ENCODE measurements around the gene MRGPRF.

The MRGPRF gene

GRCh38 chr11:69041516-69041915 lies 28.5 kb upstream of the MRGPRF start:
- H3K4me1 Mint-ChIP-seq (ENCODE audit: low read depth), result peaks cover 38% of the 10 kb centered on the region
- no peaks in the 10 kb centered on the region for H3K36me3 Mint-ChIP-seq (ENCODE audit: low read depth)
- H3K27me3 Mint-ChIP-seq, result no peaks in the 10 kb centered on the region
- H3K27ac Mint-ChIP-seq, result no peak overlapping the region
- intact Hi-C loops (cut with micrococcal nuclease), result no loop called here
- no peak overlapping the region for H3K4me3 Mint-ChIP-seq
- H3K9me3 Mint-ChIP-seq, result no peaks in the 10 kb centered on the region

GRCh38 chr11:69040581-69041260 lies 27.7 kb upstream of the MRGPRF start:
- H3K27ac Mint-ChIP-seq, result peak overlapping the region; percentile 39
- intact Hi-C loops (cut with micrococcal nuclease), result no loop called here
- no peaks in the 10 kb centered on the region for H3K36me3 Mint-ChIP-seq (ENCODE audit: low read depth)
- H3K4me3 Mint-ChIP-seq, result no peak overlapping the region
- no peaks in the 10 kb centered on the region for H3K9me3 Mint-ChIP-seq
- no peaks in the 10 kb centered on the region for H3K27me3 Mint-ChIP-seq
- H3K4me1 Mint-ChIP-seq (ENCODE audit: low read depth), result peaks cover 38% of the 10 kb centered on the region

DNA sequence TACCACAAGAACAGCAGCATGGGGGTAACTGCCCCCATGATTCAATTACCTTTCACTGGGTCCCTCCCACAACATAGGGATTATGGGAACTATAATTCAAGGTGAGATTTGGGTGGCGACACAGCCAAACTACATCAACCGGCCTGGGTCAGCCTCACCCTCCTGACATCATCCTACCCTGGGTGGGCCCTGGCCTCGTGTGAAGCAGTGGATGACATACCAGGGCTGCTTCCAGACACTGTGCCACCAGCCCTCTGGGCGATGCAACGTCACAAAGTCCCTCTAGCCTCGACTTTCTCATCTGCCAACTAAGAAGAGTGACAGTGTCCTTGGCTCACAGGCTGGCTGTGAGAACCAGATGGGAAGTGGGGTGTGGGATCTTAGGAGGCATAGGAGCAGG lies 27.0 kb upstream of the MRGPRF start:
- intact Hi-C loops (cut with micrococcal nuclease), result no loop called here
- no peaks in the 10 kb centered on the region for H3K36me3 Mint-ChIP-seq (ENCODE audit: low read depth)
- H3K9me3 Mint-ChIP-seq, result no peaks in the 10 kb centered on the region
- no peak overlapping the region for H3K27ac Mint-ChIP-seq
- peaks cover 35% of the 10 kb centered on the region for H3K4me1 Mint-ChIP-seq (ENCODE audit: low read depth)
- H3K27me3 Mint-ChIP-seq, result no peaks in the 10 kb centered on the region
- no peak overlapping the region for H3K4me3 Mint-ChIP-seq

- intact Hi-C loops (cut with micrococcal nuclease), result no loop called here
- Mint-ChIP-seq H3K27me3 (no peaks in the 10 kb centered on the region), H3K27ac (no peak overlapping the region), H3K9me3 (no peaks in the 10 kb centered on the region), H3K4me3 (no peak overlapping the region), H3K36me3 (ENCODE audit: low read depth) (no peaks in the 10 kb centered on the region), H3K4me1 (ENCODE audit: low read depth) (peaks cover 30% of the 10 kb centered on the region)
These were observed 26.5 kb upstream of the MRGPRF start for GRCh38 chr11:69039501-69039900.

- Mint-ChIP-seq H3K4me3 (no peak overlapping the region), H3K27me3 (no peaks in the 10 kb centered on the region), H3K9me3 (no peaks in the 10 kb centered on the region), H3K4me1 (ENCODE audit: low read depth) (peaks cover 23% of the 10 kb centered on the region), H3K36me3 (ENCODE audit: low read depth) (no peaks in the 10 kb centered on the region), H3K27ac (no peak overlapping the region)
- intact Hi-C loops (cut with micrococcal nuclease), result no loop called here
These were observed 24.5 kb upstream of the MRGPRF start for GRCh38 chr11:69037544-69037943.

- Mint-ChIP-seq H3K27ac (no peak overlapping the region), H3K9me3 (no peaks in the 10 kb centered on the region), H3K36me3 (ENCODE audit: low read depth) (no peaks in the 10 kb centered on the region), H3K4me1 (ENCODE audit: low read depth) (peaks cover 26% of the 10 kb centered on the region), H3K4me3 (no peak overlapping the region), H3K27me3 (no peaks in the 10 kb centered on the region)
- intact Hi-C loops (cut with micrococcal nuclease), result no loop called here
These were observed 24.0 kb upstream of the MRGPRF start for GRCh38 chr11:69037074-69037473.

DNA sequence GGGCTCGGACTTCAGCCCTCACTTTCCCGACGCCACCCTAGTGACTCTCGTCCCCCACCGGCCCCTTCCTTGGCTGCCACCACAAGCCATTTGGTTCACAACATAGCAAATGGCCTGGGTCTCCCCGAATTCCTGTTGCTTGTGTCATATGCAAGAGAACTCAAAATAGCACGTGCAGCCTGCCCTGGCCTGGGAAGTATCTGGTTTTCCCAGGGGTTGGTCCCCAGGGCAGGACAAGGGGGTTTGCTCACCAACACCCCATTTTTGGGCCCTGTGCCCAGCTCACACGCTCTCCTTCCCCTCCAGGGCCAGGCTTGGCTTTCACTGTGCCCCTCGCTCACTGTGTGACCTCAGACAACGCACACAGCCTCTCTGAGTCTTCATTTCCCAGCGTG lies 22.9 kb upstream of the MRGPRF start:
- H3K4me1 Mint-ChIP-seq (ENCODE audit: low read depth), result peaks cover 31% of the 10 kb centered on the region
- H3K4me3 Mint-ChIP-seq, result no peak overlapping the region
- intact Hi-C loops (cut with micrococcal nuclease), result no loop called here
- H3K27ac Mint-ChIP-seq, result no peak overlapping the region
- no peaks in the 10 kb centered on the region for H3K9me3 Mint-ChIP-seq
- H3K36me3 Mint-ChIP-seq (ENCODE audit: low read depth), result no peaks in the 10 kb centered on the region
- H3K27me3 Mint-ChIP-seq, result no peaks in the 10 kb centered on the region

DNA sequence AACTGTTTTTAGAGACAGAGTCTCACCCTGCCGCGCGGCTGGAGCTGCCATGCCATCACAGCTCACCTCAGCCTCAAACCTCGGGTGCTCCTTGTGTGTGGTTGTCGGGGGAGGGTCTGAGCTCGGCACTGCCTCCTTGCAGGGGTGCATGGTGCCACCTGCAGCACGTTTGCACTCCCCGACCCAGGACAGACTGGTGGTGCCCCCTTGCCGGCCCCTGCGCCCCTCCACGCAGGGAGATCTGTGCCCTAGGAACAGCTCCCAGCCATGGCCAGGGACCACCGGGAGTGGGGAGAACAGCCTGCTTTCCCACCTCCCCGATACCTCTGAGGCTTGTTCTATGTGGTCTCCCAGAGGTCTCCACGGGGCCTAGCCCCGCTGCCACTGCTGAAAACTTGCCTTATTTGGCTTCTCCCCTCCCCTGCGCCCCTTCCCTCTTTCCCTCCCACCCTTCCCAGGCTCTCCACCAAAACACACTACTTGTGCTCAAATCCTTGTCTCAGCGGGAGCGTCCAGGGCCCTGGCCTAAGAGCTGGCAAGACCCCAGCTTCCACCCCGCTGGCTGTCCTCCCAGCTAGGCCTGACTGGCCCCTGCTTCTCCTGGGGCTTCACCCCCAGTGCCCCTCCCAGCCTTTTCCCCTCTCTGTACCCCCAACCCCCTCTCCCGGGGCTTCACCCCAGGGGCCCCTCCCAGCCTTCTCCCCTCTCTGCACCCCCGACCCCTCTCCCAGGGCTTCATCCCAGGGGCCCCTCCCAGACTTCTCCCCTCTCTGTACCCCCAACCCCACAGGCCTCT lies 22.3 kb upstream of the MRGPRF start:
- Mint-ChIP-seq H3K9me3 (no peaks in the 10 kb centered on the region), H3K36me3 (ENCODE audit: low read depth) (no peaks in the 10 kb centered on the region), H3K4me1 (ENCODE audit: low read depth) (peaks cover 30% of the 10 kb centered on the region), H3K4me3 (no peak overlapping the region), H3K27ac (no peak overlapping the region), H3K27me3 (no peaks in the 10 kb centered on the region)
- intact Hi-C loops (cut with micrococcal nuclease), result no loop called here

DNA sequence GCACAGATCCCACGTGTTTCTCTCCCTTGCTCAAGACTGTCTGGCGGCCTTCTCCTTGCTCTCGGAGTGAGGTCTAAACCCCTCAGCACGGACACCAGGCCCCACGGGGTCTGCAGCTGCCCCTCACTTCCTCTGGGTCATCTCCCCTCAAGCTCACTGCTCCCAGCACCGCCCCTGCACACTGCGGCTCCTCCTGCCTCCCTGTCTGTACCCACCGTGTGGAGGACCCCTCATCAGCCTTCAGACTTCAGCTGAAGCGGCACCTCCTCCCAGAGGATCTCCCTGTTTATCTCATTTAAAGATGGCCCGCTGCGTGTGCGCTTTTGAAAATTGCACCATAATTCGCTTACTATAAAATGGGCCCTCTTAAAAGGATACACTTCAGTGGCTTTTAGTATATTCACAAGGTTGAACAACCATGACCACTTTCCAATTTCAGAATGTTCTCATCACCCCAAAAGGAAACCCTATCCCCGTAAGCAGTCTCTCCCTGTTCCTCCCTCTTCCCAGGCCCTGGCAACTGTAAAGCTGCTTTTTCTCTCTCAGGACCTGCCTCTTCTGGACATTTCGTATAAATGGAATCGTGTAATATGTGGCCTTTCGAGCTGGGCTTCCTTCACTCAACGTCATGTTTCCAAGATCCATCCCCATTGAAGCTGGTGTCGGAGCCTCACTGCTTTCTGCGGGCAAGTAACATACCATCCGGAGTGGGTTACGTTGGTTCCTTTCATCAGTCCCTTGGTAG lies 21.2 kb upstream of the MRGPRF start:
- H3K4me3 Mint-ChIP-seq, result no peak overlapping the region
- no peaks in the 10 kb centered on the region for H3K27me3 Mint-ChIP-seq
- intact Hi-C loops (cut with micrococcal nuclease), result no loop called here

DNA sequence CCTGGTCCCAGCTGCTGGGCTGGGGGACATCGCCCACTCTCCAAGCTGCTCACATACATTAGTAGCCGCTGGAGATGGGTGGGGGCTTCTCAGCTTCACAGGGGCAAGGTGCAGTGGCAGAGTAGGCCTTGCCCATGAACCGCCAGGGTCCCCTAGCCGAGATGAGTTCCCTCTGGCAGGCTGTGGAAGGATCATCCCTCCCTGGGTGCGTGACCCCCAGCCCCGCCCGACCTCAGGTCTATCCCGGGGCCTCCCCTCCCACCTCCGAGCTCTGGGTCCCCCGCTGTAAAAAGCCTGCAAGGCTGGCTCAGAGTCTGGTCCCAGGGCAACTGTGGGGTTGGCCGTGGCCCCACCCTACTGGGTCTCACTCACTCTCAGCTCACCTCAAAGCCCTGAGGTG lies 20.4 kb upstream of the MRGPRF start:
- intact Hi-C loops (cut with micrococcal nuclease), result no loop called here
- Mint-ChIP-seq H3K27me3 (no peaks in the 10 kb centered on the region), H3K4me1 (ENCODE audit: low read depth) (peaks cover 25% of the 10 kb centered on the region), H3K4me3 (no peak overlapping the region), H3K36me3 (ENCODE audit: low read depth) (no peaks in the 10 kb centered on the region), H3K9me3 (no peaks in the 10 kb centered on the region), H3K27ac (no peak overlapping the region)

More for the DNA sequence above, 21.2 kb upstream of the MRGPRF start:
- Mint-ChIP-seq H3K4me1 (ENCODE audit: low read depth) (peaks cover 25% of the 10 kb centered on the region), H3K36me3 (ENCODE audit: low read depth) (no peaks in the 10 kb centered on the region), H3K9me3 (no peaks in the 10 kb centered on the region), H3K27ac (peak overlapping the region; percentile 51)

- Mint-ChIP-seq H3K4me3 (no peak overlapping the region), H3K27ac (no peak overlapping the region), H3K9me3 (no peaks in the 10 kb centered on the region), H3K27me3 (no peaks in the 10 kb centered on the region), H3K36me3 (ENCODE audit: low read depth) (no peaks in the 10 kb centered on the region), H3K4me1 (ENCODE audit: low read depth) (peaks cover 29% of the 10 kb centered on the region)
- intact Hi-C loops (cut with micrococcal nuclease), result no loop called here
These were observed 19.8 kb upstream of the MRGPRF start for GRCh38 chr11:69032833-69033232.

GRCh38 chr11:69030301-69030700 lies 17.3 kb upstream of the MRGPRF start:
- intact Hi-C loops (cut with micrococcal nuclease), result no loop called here
- Mint-ChIP-seq H3K9me3 (no peaks in the 10 kb centered on the region), H3K27ac (no peak overlapping the region), H3K4me1 (ENCODE audit: low read depth) (peaks cover 35% of the 10 kb centered on the region), H3K27me3 (no peaks in the 10 kb centered on the region), H3K36me3 (ENCODE audit: low read depth) (no peaks in the 10 kb centered on the region), H3K4me3 (no peak overlapping the region)

- H3K4me3 Mint-ChIP-seq, result no peak overlapping the region
- H3K36me3 Mint-ChIP-seq (ENCODE audit: low read depth), result no peaks in the 10 kb centered on the region
- no peak overlapping the region for H3K27ac Mint-ChIP-seq
- peaks cover 35% of the 10 kb centered on the region for H3K4me1 Mint-ChIP-seq (ENCODE audit: low read depth)
- no peaks in the 10 kb centered on the region for H3K9me3 Mint-ChIP-seq
- H3K27me3 Mint-ChIP-seq, result no peaks in the 10 kb centered on the region
- intact Hi-C loops (cut with micrococcal nuclease), result no loop called here
These were observed 14.8 kb upstream of the MRGPRF start for GRCh38 chr11:69027704-69028372.

- Mint-ChIP-seq H3K36me3 (ENCODE audit: low read depth) (no peaks in the 10 kb centered on the region), H3K4me3 (no peak overlapping the region), H3K9me3 (no peaks in the 10 kb centered on the region), H3K27ac (no peak overlapping the region), H3K4me1 (ENCODE audit: low read depth) (peaks cover 10% of the 10 kb centered on the region), H3K27me3 (no peaks in the 10 kb centered on the region)
- intact Hi-C loops (cut with micrococcal nuclease), result no loop called here
These were observed 11.5 kb upstream of the MRGPRF start for GRCh38 chr11:69024509-69024908.
